HPDE6-E6E7 (cell line): ENCODE data around the gene ST13.
A peak's percentile ranks its signal among the peaks of the same experiment; 100 is the strongest.
"Not testable (repeated sequence)": the region's sequence is repeated elsewhere in the genome, so short reads cannot be mapped to it uniquely, and the experiment has no call there.

Source experiments
- DNase-seq: peaks from one replicate; pipeline ENCODE4 v3.0.0; 2011; ENCODE audit warnings: missing footprints; ENCODE audit errors: extremely low spot score

The ST13 gene

GRCh38 chr22:40782521-40782920 lies 73.9 kb downstream of the ST13 start:
- peak; percentile 32 for DNase-seq

GRCh38 chr22:40781749-40782148 lies 74.7 kb downstream of the ST13 start:
- DNase-seq: not testable (repeated sequence)
